ENCODE data around the gene BCL3. TPM values are rescaled to one million over a fixed set of nuclear protein-coding genes. Genes with fewer than 3 reads are reported as not detected.

BCL3 gene
- total and polyA plus RNA-seq, 5 donors = 14.9 to 39.4 (median 19.1) TPM

Small RNA genes lying within 50 kb of the gene (microRNA-seq; reads per million reads assigned to microRNA genes)
- gene MIR8085 = 0 reads per million in 2 donors

Other genes with a start within 250 kb of the BCL3 start
- gene ZNF180, start 248.2 kb upstream of the BCL3 start, total RNA-seq = 1 to 10 TPM; 5.3 to 6.5 (median 6.0) TPM
- gene ZNF180, start 248.2 kb upstream of the BCL3 start, polyA plus RNA-seq = 2.6 TPM
- not detected for gene CEACAM20, start 219.0 kb upstream of the BCL3 start, total RNA-seq
- not detected for gene CEACAM20, start 219.0 kb upstream of the BCL3 start, polyA plus RNA-seq
- gene IGSF23, start 135.1 kb upstream of the BCL3 start, total RNA-seq = not detected
- not detected for gene IGSF23, start 135.1 kb upstream of the BCL3 start, polyA plus RNA-seq
- 10 to 100 TPM; 25.0 to 44.8 (median 33.9) TPM for gene PVR, start 104.8 kb upstream of the BCL3 start, total RNA-seq
- 27.3 TPM for gene PVR, start 104.8 kb upstream of the BCL3 start, polyA plus RNA-seq
- 1 to 10 TPM; 1.8 to 6.1 (median 2.3) TPM for gene CEACAM19, start 77.2 kb upstream of the BCL3 start, total RNA-seq
- 4.4 TPM for gene CEACAM19, start 77.2 kb upstream of the BCL3 start, polyA plus RNA-seq
- not detected for gene CEACAM16, start 49.6 kb upstream of the BCL3 start, total RNA-seq
- not detected for gene CEACAM16, start 49.6 kb upstream of the BCL3 start, polyA plus RNA-seq
- not detected for gene CBLC, start 29.2 kb downstream of the BCL3 start, total RNA-seq
- gene CBLC, start 29.2 kb downstream of the BCL3 start, polyA plus RNA-seq = not detected
- 100 to 1,000 TPM in 1 of 4 donors, 10 to 100 TPM in 3; 69.9 to 130 (median 80.1) TPM for gene BCAM, start 60.4 kb downstream of the BCL3 start, total RNA-seq
- gene BCAM, start 60.4 kb downstream of the BCL3 start, polyA plus RNA-seq = 107 TPM
- gene NECTIN2, start 97.6 kb downstream of the BCL3 start, total RNA-seq = 100 to 1,000 TPM in 1 of 4 donors, 10 to 100 TPM in 3; 47.8 to 106 (median 57.5) TPM
- 44.2 TPM for gene NECTIN2, start 97.6 kb downstream of the BCL3 start, polyA plus RNA-seq
- 10 to 100 TPM; 36.7 to 51.4 (median 46.8) TPM for gene TOMM40, start 142.5 kb downstream of the BCL3 start, total RNA-seq
- 38.5 TPM for gene TOMM40, start 142.5 kb downstream of the BCL3 start, polyA plus RNA-seq
- gene APOE, start 157.1 kb downstream of the BCL3 start, total RNA-seq = 10 to 100 TPM; 28.6 to 86.2 (median 82.2) TPM
- gene APOE, start 157.1 kb downstream of the BCL3 start, polyA plus RNA-seq = 109 TPM
- 1 to 10 TPM; 3.1 to 10.0 (median 6.2) TPM for gene APOC1, start 165.9 kb downstream of the BCL3 start, total RNA-seq
- 15.4 TPM for gene APOC1, start 165.9 kb downstream of the BCL3 start, polyA plus RNA-seq
- gene APOC4, start 193.5 kb downstream of the BCL3 start, total RNA-seq = not detected
- gene APOC4, start 193.5 kb downstream of the BCL3 start, polyA plus RNA-seq = not detected
- gene APOC2, start 197.3 kb downstream of the BCL3 start, total RNA-seq = not detected
- gene APOC2, start 197.3 kb downstream of the BCL3 start, polyA plus RNA-seq = 0.68 TPM
- gene CLPTM1, start 206.7 kb downstream of the BCL3 start, total RNA-seq = 100 to 1,000 TPM in 2 of 4 donors, 10 to 100 TPM in 2; 81.4 to 106 (median 93.0) TPM
- gene CLPTM1, start 206.7 kb downstream of the BCL3 start, polyA plus RNA-seq = 85.7 TPM